Measurements from ENCODE around the gene TPT1. TPM values are rescaled to one million over a fixed set of nuclear protein-coding genes. Genes with fewer than 3 reads are reported as not detected.

TPT1 gene
- polyA plus RNA-seq, 2 of the 4 experiments (the other 2 are of a cell fraction): 2,486 to 3,850 TPM

DNA sequence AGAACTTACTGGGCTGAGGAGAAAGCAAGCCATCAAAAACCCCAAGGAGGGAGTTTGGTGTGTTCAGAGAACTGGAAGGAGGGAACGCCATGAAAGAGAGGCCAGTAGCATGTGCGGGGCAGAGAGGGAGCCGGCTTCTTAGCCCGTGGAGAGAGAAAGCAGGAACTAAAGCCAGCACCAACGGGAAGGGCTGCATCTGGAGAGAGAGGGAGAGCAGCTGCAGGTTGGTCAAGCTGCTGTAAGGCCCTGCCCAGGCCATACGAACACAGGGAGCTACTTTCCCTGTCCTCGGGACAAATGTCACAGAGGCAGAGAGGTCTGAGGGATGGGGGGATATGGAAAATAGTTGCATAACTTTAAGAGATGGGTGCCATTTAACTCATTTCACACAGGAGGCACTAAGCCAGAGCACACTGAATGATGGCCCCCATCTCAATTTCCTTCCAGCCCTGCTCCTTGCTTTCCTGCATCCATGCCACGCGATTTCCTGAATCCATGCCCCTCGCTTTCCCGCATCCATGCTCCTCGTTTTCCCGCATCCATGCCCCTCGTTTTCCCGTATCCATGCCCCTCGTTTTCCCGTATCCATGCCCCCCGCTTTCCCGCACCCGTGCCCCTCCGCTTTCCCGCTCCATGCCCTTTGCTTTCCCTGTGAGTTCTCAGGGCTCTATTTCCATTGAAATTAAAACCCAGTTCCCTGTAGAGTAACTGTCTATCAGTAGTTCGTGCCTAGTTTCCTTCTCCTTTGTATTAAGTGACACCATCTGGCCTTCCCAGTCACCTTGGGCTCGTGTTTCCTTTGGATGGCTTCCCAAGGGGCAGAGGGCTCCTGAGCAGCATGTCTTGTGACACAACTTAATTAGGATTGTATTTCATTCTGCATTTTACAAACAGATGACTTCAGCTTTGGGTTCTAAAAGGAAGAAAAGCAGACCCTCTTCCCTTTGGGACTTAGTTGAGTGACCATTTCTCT, 31.5 kb upstream of the TPT1 start:
- WGBS (ENCODE audit: missing lambda C conversion rate): 86% methylated on average over 24 of the region's 24 CpGs
- ChIA-PET POLR2A (interaction anchor here (1.4 kb wide), 1 partner anchor 31 kb away, joined by 5 read pairs; no protein-coding TSS in a partner anchor), CTCF (interaction anchor here (1.2 to 5.0 kb wide), 12 partner anchors 10 to 325 kb away, joined by 3 to 59 read pairs (median 11); partner anchors contain the start of genes SLC25A30 and TPT1)
- no peak for TF ChIP-seq EP300 (IDR thresholded peaks at IDR 0.05)
- TF ChIP-seq, protein P1, sequence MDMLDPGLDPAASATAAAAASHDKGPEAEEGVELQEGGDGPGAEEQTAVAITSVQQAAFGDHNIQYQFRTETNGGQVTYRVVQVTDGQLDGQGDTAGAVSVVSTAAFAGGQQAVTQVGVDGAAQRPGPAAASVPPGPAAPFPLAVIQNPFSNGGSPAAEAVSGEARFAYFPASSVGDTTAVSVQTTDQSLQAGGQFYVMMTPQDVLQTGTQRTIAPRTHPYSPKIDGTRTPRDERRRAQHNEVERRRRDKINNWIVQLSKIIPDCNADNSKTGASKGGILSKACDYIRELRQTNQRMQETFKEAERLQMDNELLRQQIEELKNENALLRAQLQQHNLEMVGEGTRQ (IDR thresholded peaks at IDR 0.05): no peak
- TF ChIP-seq RFX5 (IDR thresholded peaks at IDR 0.05): no peak
- TF ChIP-seq CBX8 (IDR thresholded peaks at IDR 0.05): no peak
- TF ChIP-seq KDM5A (IDR thresholded peaks at IDR 0.05): no peak
- TF ChIP-seq CHD2 (IDR thresholded peaks at IDR 0.05; ENCODE audit: low read length, partially characterized antibody): no peak
- no peak for TF ChIP-seq ESRRA (IDR thresholded peaks at IDR 0.05; ENCODE audit: borderline replicate concordance, low read length)
- Histone ChIP-seq H3K4me1 (peaks cover 7% of the 10 kb centered on the region), H3K4me3 (no peak overlapping the region), H3K27ac (no peak overlapping the region), H3K4me2 (no peak overlapping the region), H3K9me3 (no peaks in the 10 kb centered on the region)
- FAIRE-seq: no peak
- ATAC-seq: no peak
- DNase-seq (ENCODE audit: low read depth in 1 of 2, low spot score in 1 of 2): no peak

- Histone ChIP-seq H3K4me1 (peaks cover 12% of the 10 kb centered on the region), H3K4me3 (no peak overlapping the region), H3K9me3 (no peaks in the 10 kb centered on the region), H3K4me2 (peak overlapping the region; percentile 42), H3K27ac (peak overlapping the region in 1 of 2 experiments; percentile 34; a peak in 1 of 6 replicates)
- ChIA-PET CTCF (interaction anchor here (0.7 to 5.0 kb wide), 32 partner anchors 9 to 752 kb away, joined by 3 to 59 read pairs (median 5); partner anchors contain the start of genes SLC25A30 and TPT1), POLR2A (interaction anchor here (1.0 to 1.4 kb wide), 2 partner anchors 29 to 47 kb away, joined by 3 to 5 read pairs; partner anchors contain the start of gene SLC25A30)
- DNase-seq (ENCODE audit: low read depth in 1 of 2, low spot score in 1 of 2) (peak; percentile 41 to 48), ATAC-seq (peak; percentile 76 to 94; a peak in 5 of 6 replicates), FAIRE-seq (no peak)
- TF ChIP-seq RAD21 (conservative IDR thresholded peaks at IDR 0.05 in 1 of 2, IDR thresholded peaks at IDR 0.05 in 1 of 2) (peak; percentile 73 to 78), CEBPB (IDR thresholded peaks at IDR 0.05) (no peak), RARB (CRISPR knock-in tag; IDR thresholded peaks at IDR 0.05) (no peak), MAFK (IDR thresholded peaks at IDR 0.05; ENCODE audit: partially characterized antibody) (peak; percentile 53), SMC3 (IDR thresholded peaks at IDR 0.05) (peak; percentile 56)
- TF ChIP-seq, protein P2, sequence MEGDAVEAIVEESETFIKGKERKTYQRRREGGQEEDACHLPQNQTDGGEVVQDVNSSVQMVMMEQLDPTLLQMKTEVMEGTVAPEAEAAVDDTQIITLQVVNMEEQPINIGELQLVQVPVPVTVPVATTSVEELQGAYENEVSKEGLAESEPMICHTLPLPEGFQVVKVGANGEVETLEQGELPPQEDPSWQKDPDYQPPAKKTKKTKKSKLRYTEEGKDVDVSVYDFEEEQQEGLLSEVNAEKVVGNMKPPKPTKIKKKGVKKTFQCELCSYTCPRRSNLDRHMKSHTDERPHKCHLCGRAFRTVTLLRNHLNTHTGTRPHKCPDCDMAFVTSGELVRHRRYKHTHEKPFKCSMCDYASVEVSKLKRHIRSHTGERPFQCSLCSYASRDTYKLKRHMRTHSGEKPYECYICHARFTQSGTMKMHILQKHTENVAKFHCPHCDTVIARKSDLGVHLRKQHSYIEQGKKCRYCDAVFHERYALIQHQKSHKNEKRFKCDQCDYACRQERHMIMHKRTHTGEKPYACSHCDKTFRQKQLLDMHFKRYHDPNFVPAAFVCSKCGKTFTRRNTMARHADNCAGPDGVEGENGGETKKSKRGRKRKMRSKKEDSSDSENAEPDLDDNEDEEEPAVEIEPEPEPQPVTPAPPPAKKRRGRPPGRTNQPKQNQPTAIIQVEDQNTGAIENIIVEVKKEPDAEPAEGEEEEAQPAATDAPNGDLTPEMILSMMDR (IDR thresholded peaks at IDR 0.05): peak; percentile 76
- TF ChIP-seq, protein P1 (IDR thresholded peaks at IDR 0.05): no peak
- 32% methylated on average over 23 of the region's 30 CpGs for WGBS (ENCODE audit: missing lambda C conversion rate)
Observed at GRCh38 chr13:45370922-45371406, 30.0 kb upstream of the TPT1 start.

DNA sequence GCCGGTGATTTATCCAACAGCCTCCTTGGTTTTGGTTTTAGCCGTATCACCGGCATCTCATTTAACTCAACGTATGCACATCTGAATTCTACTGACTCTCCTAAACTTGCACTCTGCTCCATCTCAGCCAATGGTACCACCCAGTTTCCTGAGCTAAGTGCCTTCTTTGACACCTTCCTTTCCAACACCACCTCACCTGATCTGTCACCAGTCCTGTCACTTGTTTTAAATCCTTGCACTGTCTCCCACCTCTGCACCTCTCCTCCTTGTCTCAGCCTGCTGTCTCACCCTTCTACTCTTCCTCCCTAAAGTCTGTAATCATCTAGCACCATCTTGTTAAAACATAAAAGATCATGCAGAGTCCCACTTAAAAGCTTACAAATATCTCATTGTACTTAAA, 28.1 kb upstream of the TPT1 start:
- ChIA-PET CTCF (interaction anchor here (1.0 to 5.0 kb wide), 7 partner anchors 15 to 322 kb away, joined by 3 to 59 read pairs (median 5); partner anchors contain the start of genes COG3 and TPT1), POLR2A (no interaction called here)
- no peak overlapping the region for H3K4me3 ChIP-seq
- no peak overlapping the region for H3K27ac ChIP-seq
- ATAC-seq (no peak), FAIRE-seq (no peak), DNase-seq (ENCODE audit: low read depth in 1 of 2, low spot score in 1 of 2) (no peak)
- no peak for TF ChIP-seq HOXB13 (CRISPR knock-in tag; IDR thresholded peaks at IDR 0.05; ENCODE audit: low read depth)
- 91% methylated on average over 4 of the region's 4 CpGs for WGBS (ENCODE audit: missing lambda C conversion rate)
- H3K4me1 ChIP-seq: peaks cover 12% of the 10 kb centered on the region
- no peak overlapping the region for H3K4me2 ChIP-seq
- H3K9me3 ChIP-seq: no peaks in the 10 kb centered on the region

Measured in A549 (cell line).